Stomach (tissue), 4 donors: ENCODE results near the gene COG8.

Source experiments
- EP300 ChIP-seq: sonication (generic); formaldehyde crosslinking; IDR thresholded peaks from one replicate; pipeline ENCODE4 v1.6.1; 2017; ENCODE audit warnings: antibody characterized with exemption
- POLR2A ChIP-seq, 4 donors: fragments of 450-650 bp; IDR thresholded peaks; one replicate each; pipeline ENCODE4 v1.6.1; 2016; ENCODE audit warnings: antibody characterized with exemption in 4 of 4, control low read depth in 2 of 4, mild to moderate bottlenecking in 1 of 4, moderate library complexity in 1 of 4
- POLR2AphosphoS5 ChIP-seq, 3 donors: sonication (generic); formaldehyde crosslinking; IDR thresholded peaks; one replicate each; pipeline ENCODE4 v1.6.1; 2016; ENCODE audit warnings: antibody characterized with exemption in 3 of 3
- TF ChIP-seq, protein P1 (sequence below), 7 experiments: fragments of 450-650 bp in 4 of 7; fragments of 200-600 bp in 3 of 7; sonication (generic) in 3 of 7; IDR thresholded peaks; one replicate each; pipeline ENCODE4 v1.5.1; 2016 to 2019; ENCODE audit warnings: antibody characterized with exemption in 7 of 7, control low read depth in 2 of 7, mild to moderate bottlenecking in 1 of 7

DNA sequence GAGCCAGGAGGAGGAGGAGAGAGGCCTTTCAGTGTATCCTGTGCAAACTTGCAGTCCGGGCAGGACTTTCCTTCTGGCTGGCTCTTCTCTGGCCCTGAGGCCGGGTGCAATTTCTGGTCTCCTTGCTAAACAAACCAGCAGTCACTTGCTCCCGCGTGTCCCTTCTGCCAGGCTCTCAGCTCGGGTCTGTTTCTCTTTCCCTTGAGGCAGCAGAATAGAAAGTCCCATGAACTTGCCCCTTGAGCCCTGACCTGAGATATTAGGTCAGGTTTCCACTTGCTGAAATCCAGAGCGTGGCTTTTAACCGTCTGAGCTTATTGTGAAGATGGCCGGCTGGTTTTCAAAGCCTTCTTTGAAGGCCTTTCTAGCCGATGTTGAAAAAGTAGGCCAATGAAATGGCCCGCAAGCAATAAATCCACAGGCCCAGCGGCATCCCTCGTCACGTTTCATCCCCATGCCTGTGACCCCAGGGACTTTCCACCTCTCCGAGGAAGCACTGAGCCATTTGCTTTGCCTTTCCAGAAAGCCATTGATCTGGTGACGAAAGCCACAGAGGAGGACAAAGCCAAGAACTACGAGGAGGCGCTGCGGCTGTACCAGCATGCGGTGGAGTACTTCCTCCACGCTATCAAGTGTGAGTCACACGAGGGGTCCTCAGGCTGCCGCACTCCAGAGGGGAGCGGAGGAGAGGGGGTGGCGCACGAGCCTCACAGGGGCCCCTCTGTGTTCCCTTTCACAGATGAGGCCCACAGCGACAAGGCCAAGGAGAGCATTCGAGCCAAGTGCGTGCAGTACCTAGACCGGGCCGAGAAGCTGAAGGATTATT lies 23.7 kb downstream of the COG8 start:
- TF ChIP-seq, protein P1, sequence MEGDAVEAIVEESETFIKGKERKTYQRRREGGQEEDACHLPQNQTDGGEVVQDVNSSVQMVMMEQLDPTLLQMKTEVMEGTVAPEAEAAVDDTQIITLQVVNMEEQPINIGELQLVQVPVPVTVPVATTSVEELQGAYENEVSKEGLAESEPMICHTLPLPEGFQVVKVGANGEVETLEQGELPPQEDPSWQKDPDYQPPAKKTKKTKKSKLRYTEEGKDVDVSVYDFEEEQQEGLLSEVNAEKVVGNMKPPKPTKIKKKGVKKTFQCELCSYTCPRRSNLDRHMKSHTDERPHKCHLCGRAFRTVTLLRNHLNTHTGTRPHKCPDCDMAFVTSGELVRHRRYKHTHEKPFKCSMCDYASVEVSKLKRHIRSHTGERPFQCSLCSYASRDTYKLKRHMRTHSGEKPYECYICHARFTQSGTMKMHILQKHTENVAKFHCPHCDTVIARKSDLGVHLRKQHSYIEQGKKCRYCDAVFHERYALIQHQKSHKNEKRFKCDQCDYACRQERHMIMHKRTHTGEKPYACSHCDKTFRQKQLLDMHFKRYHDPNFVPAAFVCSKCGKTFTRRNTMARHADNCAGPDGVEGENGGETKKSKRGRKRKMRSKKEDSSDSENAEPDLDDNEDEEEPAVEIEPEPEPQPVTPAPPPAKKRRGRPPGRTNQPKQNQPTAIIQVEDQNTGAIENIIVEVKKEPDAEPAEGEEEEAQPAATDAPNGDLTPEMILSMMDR (IDR thresholded peaks at IDR 0.05) = no peak
- TF ChIP-seq POLR2A (IDR thresholded peaks at IDR 0.05) = no peak
- TF ChIP-seq EP300 = no peak
- TF ChIP-seq POLR2AphosphoS5 (IDR thresholded peaks at IDR 0.05) = no peak
